Fibroblast of lung (primary cell): ENCODE data around the gene ANKFY1. TPM values are rescaled to one million over a fixed set of nuclear protein-coding genes. Genes with fewer than 3 reads are reported as not detected.

ENCODE experiments used
- DNase-seq, 2 donors: peaks; one replicate each; pipeline versions ENCODE4 v3.0.0 to v3.0.0-alpha.2; 2010; ENCODE audit warnings: low read depth in 2 of 2
- H2AFZ ChIP-seq: 2 replicates; pipeline ENCODE4 v1.5.1; 2012; ENCODE audit warnings: low read length, control low read depth, inconsistent platforms
- H3K27ac ChIP-seq: 2 replicates; pipeline ENCODE4 v1.5.1; 2011; ENCODE audit warnings: low read length, control low read depth; ENCODE audit not compliant: insufficient read depth
- H3K27me3 ChIP-seq: 2 replicates; pipeline ENCODE4 v1.5.1; 2011; ENCODE audit warnings: mild to moderate bottlenecking, low read length; ENCODE audit not compliant: control insufficient read depth, insufficient read depth
- H3K36me3 ChIP-seq: 2 replicates; pipeline ENCODE4 v1.5.1; 2011; ENCODE audit warnings: low read length; ENCODE audit not compliant: control insufficient read depth, insufficient read depth
- H3K4me1 ChIP-seq: 2 replicates; pipeline ENCODE4 v1.5.1; 2011; ENCODE audit warnings: low read length; ENCODE audit not compliant: control insufficient read depth, insufficient read depth; ENCODE audit errors: extremely low read depth
- H3K4me2 ChIP-seq: 2 replicates; pipeline ENCODE4 v1.5.1; 2011; ENCODE audit warnings: low read length, control low read depth; ENCODE audit not compliant: insufficient read depth; ENCODE audit errors: extremely low read depth
- H3K4me3 ChIP-seq, 4 experiments: fragments of 200-600 bp in 1 of 4; sonication (generic) in 1 of 4; replicated peaks in 1 of 4; 2 replicates each; pipeline ENCODE4 v1.5.1; 2011 to 2016; ENCODE audit warnings: low read length in 4 of 4, low read depth in 3 of 4, mild to moderate bottlenecking in 3 of 4, control low read depth in 2 of 4, inconsistent platforms in 1 of 4, mixed read lengths in 1 of 4; ENCODE audit not compliant: insufficient read depth in 1 of 4; ENCODE audit errors: control extremely low read depth in 1 of 4
- H3K79me2 ChIP-seq: 2 replicates; pipeline ENCODE4 v1.5.1; 2012; ENCODE audit warnings: mild to moderate bottlenecking, low read length, inconsistent platforms; ENCODE audit not compliant: control insufficient read depth, insufficient read depth
- H3K9ac ChIP-seq: 2 replicates; pipeline ENCODE4 v1.5.1; 2011; ENCODE audit warnings: mild to moderate bottlenecking, low read length, control low read depth; ENCODE audit not compliant: insufficient read depth
- H3K9me3 ChIP-seq: 2 replicates; pipeline ENCODE4 v1.5.1; 2012; ENCODE audit warnings: low read depth, low read length; ENCODE audit not compliant: control insufficient read depth, insufficient read depth
- H4K20me1 ChIP-seq: 2 replicates; pipeline ENCODE4 v1.5.1; 2011; ENCODE audit warnings: low read length; ENCODE audit not compliant: control insufficient read depth, insufficient read depth; ENCODE audit errors: extremely low read depth
- EZH2 ChIP-seq: IDR thresholded peaks from 2 replicates; pipeline ENCODE4 v1.5.1; 2012; ENCODE audit warnings: low read length, control low read depth, mild to moderate bottlenecking; ENCODE audit errors: missing control alignments
- polyA plus RNA-seq, 2 donors: library from polyadenylated mRNA; depleted of rRNA in 1 of 2; stranded (reverse) in 1 of 2; unstranded in 1 of 2; fragments of >200 nt; gene quantifications; 2 replicates each; pipeline ENCODE4 v1.2.1, GENCODE V29; 2011 to 2012; ENCODE audit warnings: missing spikeins in 1 of 2
- total RNA-seq: library from RNA; depleted of rRNA; stranded (reverse); fragments of >200 nt; gene quantifications from 2 replicates; pipeline ENCODE4 v1.2.1, GENCODE V29; 2014
- TF ChIP-seq, protein P1 (sequence below), 2 donors: IDR thresholded peaks in 1 of 2; conservative IDR thresholded peaks in 1 of 2; 1 replicate in 1 of 2; 2 replicates in 1 of 2; pipeline ENCODE4 v1.5.1; 2011 to 2012; ENCODE audit warnings: low read length in 2 of 2, control low read depth in 1 of 2, inconsistent platforms in 1 of 2, low read depth in 1 of 2, mild to moderate bottlenecking in 1 of 2

ANKFY1 gene
- total and polyA plus RNA-seq, 2 donors (not counting 1 experiment from before 2014, with no cell fraction given), result 26.1 to 34.0 TPM

DNA sequence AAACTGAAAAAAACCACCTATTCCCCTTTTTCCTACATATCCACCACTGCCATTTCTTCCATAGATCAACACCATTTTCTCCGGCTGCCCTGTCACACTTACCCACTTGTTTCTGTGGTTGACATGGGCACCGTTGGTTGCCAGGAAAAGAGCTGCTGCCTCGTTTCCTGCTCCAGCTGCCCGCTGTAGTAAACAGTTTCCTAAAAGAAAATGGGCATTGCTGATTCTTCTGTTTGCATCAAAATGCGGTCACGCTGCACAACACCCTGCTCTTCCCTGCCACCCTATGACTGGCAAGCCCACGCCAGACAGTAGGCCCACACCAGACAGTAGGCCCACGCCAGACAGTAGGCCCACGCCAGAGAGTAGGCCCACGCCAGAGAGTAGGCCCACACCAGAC is 74.5 kb downstream of the ANKFY1 start:
- Histone ChIP-seq H3K9ac (no peak overlapping the region), H3K4me1 (no peaks in the 10 kb centered on the region), H3K36me3 (peaks cover 19% of the 10 kb centered on the region), H3K27ac (no peak overlapping the region), H4K20me1 (no peaks in the 10 kb centered on the region), H2AFZ (no peak overlapping the region), H3K4me2 (no peak overlapping the region), H3K4me3 (no peak overlapping the region), H3K27me3 (no peaks in the 10 kb centered on the region), H3K79me2 (no peaks in the 10 kb centered on the region), H3K9me3 (no peaks in the 10 kb centered on the region)
- no peak for DNase-seq
- TF ChIP-seq, protein P1, sequence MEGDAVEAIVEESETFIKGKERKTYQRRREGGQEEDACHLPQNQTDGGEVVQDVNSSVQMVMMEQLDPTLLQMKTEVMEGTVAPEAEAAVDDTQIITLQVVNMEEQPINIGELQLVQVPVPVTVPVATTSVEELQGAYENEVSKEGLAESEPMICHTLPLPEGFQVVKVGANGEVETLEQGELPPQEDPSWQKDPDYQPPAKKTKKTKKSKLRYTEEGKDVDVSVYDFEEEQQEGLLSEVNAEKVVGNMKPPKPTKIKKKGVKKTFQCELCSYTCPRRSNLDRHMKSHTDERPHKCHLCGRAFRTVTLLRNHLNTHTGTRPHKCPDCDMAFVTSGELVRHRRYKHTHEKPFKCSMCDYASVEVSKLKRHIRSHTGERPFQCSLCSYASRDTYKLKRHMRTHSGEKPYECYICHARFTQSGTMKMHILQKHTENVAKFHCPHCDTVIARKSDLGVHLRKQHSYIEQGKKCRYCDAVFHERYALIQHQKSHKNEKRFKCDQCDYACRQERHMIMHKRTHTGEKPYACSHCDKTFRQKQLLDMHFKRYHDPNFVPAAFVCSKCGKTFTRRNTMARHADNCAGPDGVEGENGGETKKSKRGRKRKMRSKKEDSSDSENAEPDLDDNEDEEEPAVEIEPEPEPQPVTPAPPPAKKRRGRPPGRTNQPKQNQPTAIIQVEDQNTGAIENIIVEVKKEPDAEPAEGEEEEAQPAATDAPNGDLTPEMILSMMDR (conservative IDR thresholded peaks at IDR 0.05 in 1 of 2, IDR thresholded peaks at IDR 0.05 in 1 of 2; ENCODE audit: low read depth in 1 of 2, low read length in 2 of 2), result no peak
- no peak for TF ChIP-seq EZH2

DNA sequence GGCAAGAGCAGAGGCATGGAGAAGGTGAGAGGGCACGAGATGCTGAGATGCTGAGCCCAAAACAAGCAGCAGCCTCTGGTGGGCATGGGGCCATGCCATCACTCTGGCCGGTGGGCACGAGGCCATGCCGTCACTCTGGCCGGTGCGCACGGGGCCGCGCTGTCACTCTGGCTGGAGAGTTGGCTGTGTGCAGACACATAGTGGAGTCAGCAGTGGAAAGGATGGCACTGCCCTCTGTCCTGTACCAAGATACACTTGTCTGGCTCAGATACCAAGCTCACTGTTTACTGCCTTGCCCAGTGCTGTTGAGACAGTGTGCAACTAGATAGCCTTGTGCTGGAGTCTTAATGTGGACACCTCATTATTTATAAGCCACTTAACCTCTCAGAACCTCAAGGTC is 75.7 kb downstream of the ANKFY1 start:
- no peaks in the 10 kb centered on the region for H4K20me1 ChIP-seq
- no peak overlapping the region for H3K9ac ChIP-seq
- H2AFZ ChIP-seq, result no peak overlapping the region
- H3K4me2 ChIP-seq, result no peak overlapping the region
- H3K4me1 ChIP-seq, result no peaks in the 10 kb centered on the region
- H3K9me3 ChIP-seq, result no peaks in the 10 kb centered on the region
- H3K36me3 ChIP-seq, result peaks cover 22% of the 10 kb centered on the region
- no peak overlapping the region for H3K4me3 ChIP-seq
- no peak overlapping the region for H3K27ac ChIP-seq
- no peaks in the 10 kb centered on the region for H3K27me3 ChIP-seq
- no peaks in the 10 kb centered on the region for H3K79me2 ChIP-seq
- DNase-seq, result no peak
- no peak for TF ChIP-seq EZH2
- TF ChIP-seq, protein P1 (conservative IDR thresholded peaks at IDR 0.05 in 1 of 2, IDR thresholded peaks at IDR 0.05 in 1 of 2; ENCODE audit: low read depth in 1 of 2, low read length in 2 of 2), result no peak

DNA sequence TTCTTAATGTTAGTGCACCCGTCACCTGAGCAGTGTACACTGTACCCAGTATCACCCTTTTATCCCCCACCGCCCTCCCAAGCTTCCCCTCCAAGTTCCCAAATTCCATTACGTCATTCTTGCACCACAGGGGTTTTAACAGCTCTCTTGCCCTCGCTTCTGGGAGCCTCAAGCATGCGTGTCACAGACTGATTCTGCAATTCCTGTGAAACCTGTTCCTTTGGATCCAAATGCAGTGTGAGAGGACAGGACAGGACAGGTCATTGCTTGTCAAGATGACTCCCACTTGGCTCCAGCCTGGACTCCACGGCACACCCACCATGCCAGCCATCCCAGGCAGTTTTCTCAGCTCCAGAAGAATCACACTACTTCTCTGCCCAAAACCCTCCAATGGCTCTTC is 76.7 kb downstream of the ANKFY1 start:
- H3K36me3 ChIP-seq, result peaks cover 23% of the 10 kb centered on the region

More for the DNA sequence above, 76.7 kb downstream of the ANKFY1 start:
- DNase-seq, result no peak
- Histone ChIP-seq H2AFZ (no peak overlapping the region), H3K9ac (no peak overlapping the region), H3K4me3 (no peak overlapping the region), H3K79me2 (no peaks in the 10 kb centered on the region), H3K4me2 (no peak overlapping the region), H3K9me3 (no peaks in the 10 kb centered on the region), H3K27me3 (no peaks in the 10 kb centered on the region), H3K4me1 (no peaks in the 10 kb centered on the region), H3K27ac (no peak overlapping the region), H4K20me1 (no peaks in the 10 kb centered on the region)
- TF ChIP-seq, protein P1 (conservative IDR thresholded peaks at IDR 0.05 in 1 of 2, IDR thresholded peaks at IDR 0.05 in 1 of 2; ENCODE audit: low read depth in 1 of 2, low read length in 2 of 2), result no peak
- TF ChIP-seq EZH2, result no peak
